Fibroblast of lung (primary cell): Measurements from ENCODE around the gene IPO11. TPM values are rescaled to one million over a fixed set of nuclear protein-coding genes. Genes with fewer than 3 reads are reported as not detected.

Experiments used
- DNase-seq, 2 donors: peaks; one replicate each; pipeline versions ENCODE4 v3.0.0 to v3.0.0-alpha.2; 2010; ENCODE audit warnings: low read depth in 2 of 2
- H2AFZ ChIP-seq: 2 replicates; pipeline ENCODE4 v1.5.1; 2012; ENCODE audit warnings: low read length, control low read depth, inconsistent platforms
- H3K27ac ChIP-seq: 2 replicates; pipeline ENCODE4 v1.5.1; 2011; ENCODE audit warnings: low read length, control low read depth; ENCODE audit not compliant: insufficient read depth
- H3K27me3 ChIP-seq: 2 replicates; pipeline ENCODE4 v1.5.1; 2011; ENCODE audit warnings: mild to moderate bottlenecking, low read length; ENCODE audit not compliant: control insufficient read depth, insufficient read depth
- H3K36me3 ChIP-seq: 2 replicates; pipeline ENCODE4 v1.5.1; 2011; ENCODE audit warnings: low read length; ENCODE audit not compliant: control insufficient read depth, insufficient read depth
- H3K4me1 ChIP-seq: 2 replicates; pipeline ENCODE4 v1.5.1; 2011; ENCODE audit warnings: low read length; ENCODE audit not compliant: control insufficient read depth, insufficient read depth; ENCODE audit errors: extremely low read depth
- H3K4me2 ChIP-seq: 2 replicates; pipeline ENCODE4 v1.5.1; 2011; ENCODE audit warnings: low read length, control low read depth; ENCODE audit not compliant: insufficient read depth; ENCODE audit errors: extremely low read depth
- H3K4me3 ChIP-seq, 4 experiments: fragments of 200-600 bp in 1 of 4; sonication (generic) in 1 of 4; replicated peaks in 1 of 4; 2 replicates each; pipeline ENCODE4 v1.5.1; 2011 to 2016; ENCODE audit warnings: low read length in 4 of 4, low read depth in 3 of 4, mild to moderate bottlenecking in 3 of 4, control low read depth in 2 of 4, inconsistent platforms in 1 of 4, mixed read lengths in 1 of 4; ENCODE audit not compliant: insufficient read depth in 1 of 4; ENCODE audit errors: control extremely low read depth in 1 of 4
- H3K79me2 ChIP-seq: 2 replicates; pipeline ENCODE4 v1.5.1; 2012; ENCODE audit warnings: mild to moderate bottlenecking, low read length, inconsistent platforms; ENCODE audit not compliant: control insufficient read depth, insufficient read depth
- H3K9ac ChIP-seq: 2 replicates; pipeline ENCODE4 v1.5.1; 2011; ENCODE audit warnings: mild to moderate bottlenecking, low read length, control low read depth; ENCODE audit not compliant: insufficient read depth
- H3K9me3 ChIP-seq: 2 replicates; pipeline ENCODE4 v1.5.1; 2012; ENCODE audit warnings: low read depth, low read length; ENCODE audit not compliant: control insufficient read depth, insufficient read depth
- H4K20me1 ChIP-seq: 2 replicates; pipeline ENCODE4 v1.5.1; 2011; ENCODE audit warnings: low read length; ENCODE audit not compliant: control insufficient read depth, insufficient read depth; ENCODE audit errors: extremely low read depth
- EZH2 ChIP-seq: IDR thresholded peaks from 2 replicates; pipeline ENCODE4 v1.5.1; 2012; ENCODE audit warnings: low read length, control low read depth, mild to moderate bottlenecking; ENCODE audit errors: missing control alignments
- polyA plus RNA-seq, 2 donors: library from polyadenylated mRNA; depleted of rRNA in 1 of 2; stranded (reverse) in 1 of 2; unstranded in 1 of 2; fragments of >200 nt; gene quantifications; 2 replicates each; pipeline ENCODE4 v1.2.1, GENCODE V29; 2011 to 2012; ENCODE audit warnings: missing spikeins in 1 of 2
- total RNA-seq: library from RNA; depleted of rRNA; stranded (reverse); fragments of >200 nt; gene quantifications from 2 replicates; pipeline ENCODE4 v1.2.1, GENCODE V29; 2014
- TF ChIP-seq, protein P1 (sequence below), 2 donors: IDR thresholded peaks in 1 of 2; conservative IDR thresholded peaks in 1 of 2; 1 replicate in 1 of 2; 2 replicates in 1 of 2; pipeline ENCODE4 v1.5.1; 2011 to 2012; ENCODE audit warnings: low read length in 2 of 2, control low read depth in 1 of 2, inconsistent platforms in 1 of 2, low read depth in 1 of 2, mild to moderate bottlenecking in 1 of 2

The IPO11 gene
- total and polyA plus RNA-seq, 2 donors (not counting 1 experiment from before 2014, with no cell fraction given) = 19.9 to 28.2 TPM

DNA sequence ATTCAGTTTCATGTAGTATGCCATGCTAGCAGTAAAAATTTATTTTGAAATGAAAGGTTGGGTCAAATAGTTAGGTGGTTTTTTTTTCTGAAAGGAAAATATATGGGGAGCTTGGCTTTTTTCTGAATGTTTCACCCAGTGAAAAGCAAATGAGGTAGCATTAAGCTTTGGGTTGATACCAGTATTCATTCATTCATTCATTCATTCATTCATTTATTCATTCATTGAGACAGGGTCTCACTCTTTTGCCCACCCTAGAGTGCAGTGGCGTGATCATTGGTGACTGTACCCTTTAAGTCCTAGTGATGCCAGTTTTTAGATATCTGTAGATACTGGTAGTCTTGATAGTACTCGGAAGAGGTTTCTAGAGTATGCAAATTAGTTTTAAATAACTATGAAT lies 123.7 kb downstream of the IPO11 start:
- H3K9ac ChIP-seq = no peak overlapping the region

DNA sequence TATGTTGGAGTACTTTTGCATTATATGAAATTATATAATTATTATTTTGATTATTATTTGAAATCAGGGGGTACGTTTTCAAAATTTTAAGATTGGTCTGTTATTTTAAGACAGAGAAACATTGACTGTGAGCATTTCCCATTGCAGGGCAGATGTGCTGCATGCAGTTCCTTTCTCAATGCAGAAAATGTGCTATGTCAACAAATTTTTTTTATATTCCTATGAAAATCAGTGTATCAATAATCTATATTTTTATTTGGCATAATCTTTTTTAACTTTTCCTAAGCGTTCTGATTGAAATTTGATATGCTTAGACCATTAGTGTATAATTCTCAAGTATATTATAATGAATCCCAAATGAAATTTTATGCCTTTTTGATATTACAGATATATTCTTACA lies 124.2 kb downstream of the IPO11 start:
- H3K36me3 ChIP-seq = no peaks in the 10 kb centered on the region
- H4K20me1 ChIP-seq = no peaks in the 10 kb centered on the region
- no peak overlapping the region for H2AFZ ChIP-seq
- H3K4me3 ChIP-seq = no peak overlapping the region
- no peaks in the 10 kb centered on the region for H3K27me3 ChIP-seq
- no peaks in the 10 kb centered on the region for H3K79me2 ChIP-seq
- H3K27ac ChIP-seq = no peak overlapping the region
- H3K9me3 ChIP-seq = no peaks in the 10 kb centered on the region
- no peak overlapping the region for H3K9ac ChIP-seq
- no peak overlapping the region for H3K4me2 ChIP-seq
- TF ChIP-seq, protein P1, sequence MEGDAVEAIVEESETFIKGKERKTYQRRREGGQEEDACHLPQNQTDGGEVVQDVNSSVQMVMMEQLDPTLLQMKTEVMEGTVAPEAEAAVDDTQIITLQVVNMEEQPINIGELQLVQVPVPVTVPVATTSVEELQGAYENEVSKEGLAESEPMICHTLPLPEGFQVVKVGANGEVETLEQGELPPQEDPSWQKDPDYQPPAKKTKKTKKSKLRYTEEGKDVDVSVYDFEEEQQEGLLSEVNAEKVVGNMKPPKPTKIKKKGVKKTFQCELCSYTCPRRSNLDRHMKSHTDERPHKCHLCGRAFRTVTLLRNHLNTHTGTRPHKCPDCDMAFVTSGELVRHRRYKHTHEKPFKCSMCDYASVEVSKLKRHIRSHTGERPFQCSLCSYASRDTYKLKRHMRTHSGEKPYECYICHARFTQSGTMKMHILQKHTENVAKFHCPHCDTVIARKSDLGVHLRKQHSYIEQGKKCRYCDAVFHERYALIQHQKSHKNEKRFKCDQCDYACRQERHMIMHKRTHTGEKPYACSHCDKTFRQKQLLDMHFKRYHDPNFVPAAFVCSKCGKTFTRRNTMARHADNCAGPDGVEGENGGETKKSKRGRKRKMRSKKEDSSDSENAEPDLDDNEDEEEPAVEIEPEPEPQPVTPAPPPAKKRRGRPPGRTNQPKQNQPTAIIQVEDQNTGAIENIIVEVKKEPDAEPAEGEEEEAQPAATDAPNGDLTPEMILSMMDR (conservative IDR thresholded peaks at IDR 0.05 in 1 of 2, IDR thresholded peaks at IDR 0.05 in 1 of 2; ENCODE audit: low read depth in 1 of 2, low read length in 2 of 2) = no peak
- no peak for TF ChIP-seq EZH2
- no peaks in the 10 kb centered on the region for H3K4me1 ChIP-seq
- DNase-seq = no peak

More for the DNA sequence above, 123.7 kb downstream of the IPO11 start:
- Histone ChIP-seq H3K4me3 (no peak overlapping the region), H3K27me3 (no peaks in the 10 kb centered on the region), H2AFZ (no peak overlapping the region), H3K4me1 (no peaks in the 10 kb centered on the region), H3K9me3 (no peaks in the 10 kb centered on the region), H3K36me3 (no peaks in the 10 kb centered on the region), H3K27ac (no peak overlapping the region), H3K79me2 (no peaks in the 10 kb centered on the region), H3K4me2 (no peak overlapping the region), H4K20me1 (no peaks in the 10 kb centered on the region)
- no peak for DNase-seq
- TF ChIP-seq, protein P1 (conservative IDR thresholded peaks at IDR 0.05 in 1 of 2, IDR thresholded peaks at IDR 0.05 in 1 of 2; ENCODE audit: low read depth in 1 of 2, low read length in 2 of 2) = no peak
- no peak for TF ChIP-seq EZH2

DNA sequence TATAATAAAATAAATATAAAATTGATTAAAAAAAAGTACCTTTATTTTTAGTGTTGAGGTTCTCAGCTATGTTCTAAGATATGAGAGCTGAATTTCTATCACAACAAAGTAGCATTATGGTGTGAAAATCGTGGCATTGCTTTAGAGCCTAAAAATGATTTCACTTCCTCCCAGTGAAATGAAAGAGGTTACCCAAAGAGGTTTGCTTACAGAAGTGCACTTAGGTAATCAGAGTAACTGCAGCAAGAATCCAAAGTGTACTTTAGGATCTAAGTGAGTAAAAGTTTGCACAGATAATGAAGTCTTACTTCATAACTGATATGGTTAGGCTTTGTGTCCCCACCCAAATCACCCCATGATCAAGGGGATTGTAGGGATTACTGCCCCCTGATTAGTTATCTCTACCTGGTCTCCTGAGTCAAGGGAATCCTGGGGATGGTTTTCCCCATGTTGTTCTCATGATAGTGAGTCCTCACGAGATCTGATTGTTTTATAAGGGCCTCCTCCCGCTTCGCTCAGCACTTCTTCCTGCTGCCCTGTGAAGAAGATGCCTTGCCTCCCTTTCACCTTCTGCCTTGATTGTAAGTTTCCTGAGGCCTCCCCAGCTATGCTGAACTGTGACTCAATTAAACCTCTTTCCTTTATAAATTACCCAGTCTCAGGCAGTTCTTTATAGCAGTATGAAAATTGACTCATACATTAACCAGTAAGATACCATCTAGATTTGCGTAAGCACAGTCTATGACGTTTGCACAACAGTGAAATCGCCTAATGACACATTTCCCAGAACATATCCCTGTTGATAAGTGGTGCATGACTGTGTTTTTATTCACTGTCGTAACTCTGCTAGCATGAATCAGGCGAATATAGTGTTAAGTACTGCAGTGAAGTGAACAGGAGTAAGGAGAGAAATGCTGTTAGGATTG lies 125.7 kb downstream of the IPO11 start:
- Histone ChIP-seq H3K27me3 (no peaks in the 10 kb centered on the region), H3K9ac (no peak overlapping the region), H3K4me2 (no peak overlapping the region), H3K4me3 (no peak overlapping the region), H3K79me2 (no peaks in the 10 kb centered on the region), H3K9me3 (no peaks in the 10 kb centered on the region), H2AFZ (no peak overlapping the region), H3K4me1 (no peaks in the 10 kb centered on the region), H3K36me3 (no peaks in the 10 kb centered on the region), H3K27ac (peak overlapping the region; percentile 56), H4K20me1 (no peaks in the 10 kb centered on the region)
- peak; percentile 74 to 88 for DNase-seq
- no peak for TF ChIP-seq EZH2
- TF ChIP-seq, protein P1 (conservative IDR thresholded peaks at IDR 0.05 in 1 of 2, IDR thresholded peaks at IDR 0.05 in 1 of 2; ENCODE audit: low read depth in 1 of 2, low read length in 2 of 2) = no peak
